Thyroid gland (tissue), 4 donors: ENCODE data around the gene FBXO31.

Source experiments
- CTCF ChIP-seq, 6 experiments: fragments of 200-600 bp in 3 of 6; fragments of 450-650 bp in 3 of 6; sonication (generic) in 3 of 6; IDR thresholded peaks; one replicate each; pipeline ENCODE4 v1.5.1; 2016 to 2019; ENCODE audit warnings: antibody characterized with exemption in 6 of 6, mild to moderate bottlenecking in 2 of 6, inconsistent platforms in 1 of 6, moderate library complexity in 1 of 6
- POLR2A ChIP-seq, 2 donors: fragments of 450-650 bp; IDR thresholded peaks; one replicate each; pipeline ENCODE4 v1.6.1; 2017; ENCODE audit warnings: antibody characterized with exemption in 2 of 2, mild to moderate bottlenecking in 2 of 2, moderate library complexity in 1 of 2

DNA sequence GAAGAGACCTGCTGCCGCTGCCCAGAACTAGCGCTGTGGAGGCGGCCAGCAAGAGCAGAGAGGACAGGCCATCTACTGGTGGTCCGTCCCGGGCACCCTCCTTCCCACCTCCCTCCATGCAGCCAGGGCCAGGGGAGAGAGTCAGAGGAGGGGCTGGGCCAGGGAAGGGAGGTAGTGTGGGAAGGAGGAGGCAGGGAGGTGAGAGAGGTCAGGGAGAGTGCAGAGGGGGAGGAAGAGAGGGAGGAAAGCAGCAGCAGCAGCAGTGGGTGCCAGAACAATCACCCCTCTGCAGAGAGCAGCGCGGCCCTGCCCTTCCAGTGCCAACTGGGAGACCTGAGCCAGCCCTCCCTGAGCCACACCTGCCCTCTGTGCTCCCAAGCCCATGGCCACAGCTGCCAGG lies 73.0 kb downstream of the FBXO31 start:
- TF ChIP-seq CTCF (IDR thresholded peaks at IDR 0.05) (no peak), POLR2A (IDR thresholded peaks at IDR 0.05) (no peak)
